ENCODE measurements around the gene KCNK4. TPM values are rescaled to one million over a fixed set of nuclear protein-coding genes. Genes with fewer than 3 reads are reported as not detected.
A peak's percentile ranks its signal among the peaks of the same experiment; 100 is the strongest.

The KCNK4 gene
- total RNA-seq, 1 donor from 2014 or later = 0.52 TPM

- no peak for DNase-seq (ENCODE audit: low read depth)
- H3K27ac ChIP-seq (ENCODE audit: low read depth, low read length) = no peak overlapping the region
- no peak for TF ChIP-seq CTCF (IDR thresholded peaks at IDR 0.05; ENCODE audit: insufficient read depth, low read depth, low read length)
- TF ChIP-seq EZH2 (IDR thresholded peaks at IDR 0.05; ENCODE audit: insufficient read depth, low read length) = no peak
- no peak overlapping the region for H2AFZ ChIP-seq (ENCODE audit: low read depth, low read length)
- no peak overlapping the region for H3K4me2 ChIP-seq (ENCODE audit: low read length)
- Mint-ChIP-seq H3K27me3 (ENCODE audit: low read depth, unreplicated experiment) (no peaks in the 10 kb centered on the region), H3K4me1 (ENCODE audit: low read depth, unreplicated experiment) (peaks cover 13% of the 10 kb centered on the region), H3K9me3 (ENCODE audit: unreplicated experiment) (no peaks in the 10 kb centered on the region), H3K36me3 (ENCODE audit: low read depth, unreplicated experiment) (peaks cover 5% of the 10 kb centered on the region), H3K27ac (ENCODE audit: unreplicated experiment) (no peak overlapping the region), H3K4me3 (ENCODE audit: unreplicated experiment) (peak overlapping the region; percentile 85)
- no peak overlapping the region for H3K4me3 ChIP-seq (ENCODE audit: insufficient read depth, low read depth, low read length)
- H3K36me3 ChIP-seq (ENCODE audit: insufficient read depth, low read length) = peaks cover under 1% of the 10 kb centered on the region
- no peak overlapping the region for H3K9ac ChIP-seq (ENCODE audit: low read length)
- no peak for FAIRE-seq
- peaks cover 33% of the 10 kb centered on the region for H3K4me1 ChIP-seq (ENCODE audit: insufficient read depth, low read length)
- no peaks in the 10 kb centered on the region for H3K9me3 ChIP-seq (ENCODE audit: insufficient read depth, low read depth, low read length)
- H3K27me3 ChIP-seq (ENCODE audit: insufficient read depth, low read length) = no peaks in the 10 kb centered on the region
- peaks cover 32% of the 10 kb centered on the region for H4K20me1 ChIP-seq (ENCODE audit: insufficient read depth, low read length)
- H3K79me2 ChIP-seq (ENCODE audit: insufficient read depth, low read length) = peaks cover 49% of the 10 kb centered on the region
These were observed 42.5 kb upstream of the KCNK4 start for GRCh38 chr11:64248578-64248977.

- H3K27ac ChIP-seq (ENCODE audit: low read depth, low read length) = no peak overlapping the region
These were observed 42.1 kb upstream of the KCNK4 start for GRCh38 chr11:64249038-64249437.

More at GRCh38 chr11:64249038-64249437, 42.1 kb upstream of the KCNK4 start:
- Mint-ChIP-seq H3K4me3 (ENCODE audit: unreplicated experiment) (peak overlapping the region; percentile 67), H3K36me3 (ENCODE audit: low read depth, unreplicated experiment) (peaks cover 3% of the 10 kb centered on the region), H3K27me3 (ENCODE audit: low read depth, unreplicated experiment) (no peaks in the 10 kb centered on the region), H3K27ac (ENCODE audit: unreplicated experiment) (no peak overlapping the region), H3K4me1 (ENCODE audit: low read depth, unreplicated experiment) (peaks cover 11% of the 10 kb centered on the region), H3K9me3 (ENCODE audit: unreplicated experiment) (no peaks in the 10 kb centered on the region)
- H3K9me3 ChIP-seq (ENCODE audit: insufficient read depth, low read depth, low read length) = no peaks in the 10 kb centered on the region
- no peaks in the 10 kb centered on the region for H3K36me3 ChIP-seq (ENCODE audit: insufficient read depth, low read length)
- H3K79me2 ChIP-seq (ENCODE audit: insufficient read depth, low read length) = peaks cover 49% of the 10 kb centered on the region
- FAIRE-seq (no peak), DNase-seq (ENCODE audit: low read depth) (no peak)
- H3K9ac ChIP-seq (ENCODE audit: low read length) = no peak overlapping the region
- peaks cover 31% of the 10 kb centered on the region for H3K4me1 ChIP-seq (ENCODE audit: insufficient read depth, low read length)
- TF ChIP-seq CTCF (IDR thresholded peaks at IDR 0.05; ENCODE audit: insufficient read depth, low read depth, low read length) = no peak
- no peak for TF ChIP-seq EZH2 (IDR thresholded peaks at IDR 0.05; ENCODE audit: insufficient read depth, low read length)
- H3K4me2 ChIP-seq (ENCODE audit: low read length) = no peak overlapping the region
- no peaks in the 10 kb centered on the region for H3K27me3 ChIP-seq (ENCODE audit: insufficient read depth, low read length)
- H3K4me3 ChIP-seq (ENCODE audit: insufficient read depth, low read depth, low read length) = no peak overlapping the region
- H2AFZ ChIP-seq (ENCODE audit: low read depth, low read length) = no peak overlapping the region
- H4K20me1 ChIP-seq (ENCODE audit: insufficient read depth, low read length) = peaks cover 32% of the 10 kb centered on the region

Measured in astrocyte (in vitro differentiated cells and primary cell).